Stimulated activated CD4-positive, alpha-beta T cell treated with anti-CD3 and anti-CD28 coated beads, TNF-alpha, amount 100 ng/mL, for 48 hours (primary cell): Measurements from ENCODE around the gene LIN52.

ENCODE experiments used
- DNase-seq, 3 donors: peaks; one replicate each; pipeline ENCODE4 v3.0.0-alpha.2; 2020; ENCODE audit warnings: low read depth in 3 of 3

Gene LIN52

GRCh38 chr14:74237441-74237840 lies 152.7 kb downstream of the LIN52 start:
- no peak for DNase-seq

GRCh38 chr14:74238974-74239847 lies 154.5 kb downstream of the LIN52 start, which contains the start of gene VSX2:
Gene VSX2 (plus strand): TSS chr14:74239449. CDS start chr14:74239562, 113 bp downstream.
- DNase-seq: no peak

GRCh38 chr14:74239848-74240793 lies 155.4 kb downstream of the LIN52 start:
- DNase-seq: no peak

GRCh38 chr14:74240794-74241651 lies 156.3 kb downstream of the LIN52 start:
- no peak for DNase-seq

- no peak for DNase-seq
Observed at GRCh38 chr14:74241652-74242017, 156.9 kb downstream of the LIN52 start.

GRCh38 chr14:74242021-74242779 lies 157.4 kb downstream of the LIN52 start:
- DNase-seq: no peak

GRCh38 chr14:74242780-74243042 lies 158.0 kb downstream of the LIN52 start:
- DNase-seq: no peak

- no peak for DNase-seq
Observed at GRCh38 chr14:74243051-74243450, 158.3 kb downstream of the LIN52 start.

- DNase-seq: no peak
Observed at GRCh38 chr14:74244115-74244514, 159.4 kb downstream of the LIN52 start.

GRCh38 chr14:74245292-74245691 lies 160.5 kb downstream of the LIN52 start:
- no peak for DNase-seq

GRCh38 chr14:74246542-74246941 lies 161.8 kb downstream of the LIN52 start:
- DNase-seq: no peak

GRCh38 chr14:74248017-74248416 lies 163.3 kb downstream of the LIN52 start:
- DNase-seq: no peak

GRCh38 chr14:74249433-74250375 lies 164.9 kb downstream of the LIN52 start:
- DNase-seq: no peak
